ENCODE measurements around the gene INAVA.

DNA sequence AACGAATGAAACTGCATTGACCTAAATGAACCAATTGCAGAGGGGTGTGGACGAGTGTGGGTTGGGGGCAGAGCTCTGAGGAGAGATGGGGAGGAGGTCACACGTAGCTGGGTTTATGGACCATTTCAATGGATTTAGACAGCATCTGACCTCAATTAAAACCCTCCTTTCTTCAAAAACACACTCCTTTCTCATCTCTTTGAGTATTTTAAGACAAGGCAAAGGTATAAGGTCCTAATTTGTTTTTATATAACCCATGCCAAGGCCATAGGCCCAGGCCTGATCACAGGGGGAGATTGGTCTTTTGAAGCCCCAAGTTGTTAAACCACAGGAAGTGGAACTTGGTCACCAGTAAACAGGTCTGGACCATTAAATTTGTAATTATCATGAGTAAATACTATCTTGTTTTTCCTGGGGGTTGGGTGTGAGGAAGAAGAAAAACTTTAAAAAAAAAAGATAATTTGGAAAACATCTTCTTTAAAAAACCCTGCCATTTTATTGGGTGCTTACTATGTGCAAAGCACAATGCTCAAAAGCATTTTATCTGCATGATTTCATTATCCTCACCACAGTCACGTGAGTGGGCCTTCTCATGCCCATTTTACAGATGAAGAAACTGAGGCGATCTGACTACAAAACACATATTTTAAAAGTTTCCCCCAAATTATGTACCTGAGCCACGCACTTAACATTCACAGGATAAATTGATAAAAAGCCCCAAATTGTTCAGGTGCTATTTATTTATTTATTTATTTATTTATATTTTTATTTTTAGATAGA is 8.9 kb upstream of the INAVA start:
- TF ChIP-seq, protein P1, sequence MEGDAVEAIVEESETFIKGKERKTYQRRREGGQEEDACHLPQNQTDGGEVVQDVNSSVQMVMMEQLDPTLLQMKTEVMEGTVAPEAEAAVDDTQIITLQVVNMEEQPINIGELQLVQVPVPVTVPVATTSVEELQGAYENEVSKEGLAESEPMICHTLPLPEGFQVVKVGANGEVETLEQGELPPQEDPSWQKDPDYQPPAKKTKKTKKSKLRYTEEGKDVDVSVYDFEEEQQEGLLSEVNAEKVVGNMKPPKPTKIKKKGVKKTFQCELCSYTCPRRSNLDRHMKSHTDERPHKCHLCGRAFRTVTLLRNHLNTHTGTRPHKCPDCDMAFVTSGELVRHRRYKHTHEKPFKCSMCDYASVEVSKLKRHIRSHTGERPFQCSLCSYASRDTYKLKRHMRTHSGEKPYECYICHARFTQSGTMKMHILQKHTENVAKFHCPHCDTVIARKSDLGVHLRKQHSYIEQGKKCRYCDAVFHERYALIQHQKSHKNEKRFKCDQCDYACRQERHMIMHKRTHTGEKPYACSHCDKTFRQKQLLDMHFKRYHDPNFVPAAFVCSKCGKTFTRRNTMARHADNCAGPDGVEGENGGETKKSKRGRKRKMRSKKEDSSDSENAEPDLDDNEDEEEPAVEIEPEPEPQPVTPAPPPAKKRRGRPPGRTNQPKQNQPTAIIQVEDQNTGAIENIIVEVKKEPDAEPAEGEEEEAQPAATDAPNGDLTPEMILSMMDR (IDR thresholded peaks at IDR 0.05), result no peak
- no peak for TF ChIP-seq POLR2A (IDR thresholded peaks at IDR 0.05)

Data from adrenal gland (tissue), 5 donors.